ENCODE measurements around the gene MAPT.

MAPT gene

DNA sequence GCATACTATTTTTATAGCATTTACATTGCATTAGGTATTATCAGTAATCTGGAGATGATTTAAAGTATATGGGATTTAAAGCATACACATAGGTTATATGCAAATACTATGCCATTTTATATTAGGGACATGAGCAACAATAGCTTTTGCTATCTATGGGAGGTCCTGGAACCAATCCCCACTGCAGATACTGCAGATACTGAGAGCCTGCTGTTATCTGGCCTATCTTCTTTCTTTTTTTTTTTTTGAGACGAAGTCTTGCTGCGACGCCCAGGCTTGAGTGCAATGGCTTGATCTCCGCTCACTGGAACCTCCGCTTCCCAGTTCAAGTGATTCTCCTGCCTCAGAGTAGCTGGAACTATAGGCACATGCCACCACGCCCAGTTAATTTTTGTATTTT, 142.1 kb downstream of the MAPT start:
- H3K27ac Mint-ChIP-seq (ENCODE audit: low read depth), result no peak overlapping the region
- peaks cover 81% of the 10 kb centered on the region for H3K36me3 Mint-ChIP-seq (ENCODE audit: insufficient read depth)
- no peak for ATAC-seq (replicated peaks; ENCODE audit: extremely low read depth, poor library complexity, severe bottlenecking)

DNA sequence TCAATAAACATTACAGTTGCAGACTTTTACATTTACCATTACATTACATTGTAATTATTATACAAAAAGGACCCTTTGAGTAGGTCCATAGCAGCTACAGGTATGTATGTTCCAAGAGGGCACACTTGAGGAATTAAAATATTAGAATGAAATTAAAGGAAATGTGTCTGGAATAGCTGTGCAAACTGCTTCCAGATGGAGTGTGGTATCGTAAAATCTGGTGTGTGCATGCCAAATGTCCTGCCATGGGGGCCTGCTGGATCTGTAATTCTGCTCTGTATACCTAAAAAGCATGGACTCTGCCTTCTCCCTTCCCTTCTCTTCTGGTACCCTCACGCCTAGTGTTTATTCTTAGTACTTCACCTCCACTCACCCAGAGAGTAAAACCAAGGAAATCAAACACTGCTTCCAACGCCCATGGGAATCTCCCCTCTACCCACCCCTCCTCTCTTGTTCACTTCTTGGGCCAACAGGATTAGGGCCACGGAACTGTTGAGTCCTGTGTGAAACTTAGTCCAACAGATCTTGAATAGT, 143.4 kb downstream of the MAPT start:
- Mint-ChIP-seq H3K4me1 (peaks cover 23% of the 10 kb centered on the region), H3K36me3 (ENCODE audit: insufficient read depth) (peaks cover 75% of the 10 kb centered on the region), H3K4me3 (no peak overlapping the region), H3K27me3 (no peaks in the 10 kb centered on the region), H3K9me3 (no peaks in the 10 kb centered on the region), H3K27ac (ENCODE audit: low read depth) (no peak overlapping the region)
- ATAC-seq (replicated peaks; ENCODE audit: extremely low read depth, poor library complexity, severe bottlenecking) (no peak), DNase-seq (ENCODE audit: low spot score in 2 of 2) (no peak)

More for the DNA sequence above, 142.1 kb downstream of the MAPT start:
- no peaks in the 10 kb centered on the region for H3K9me3 Mint-ChIP-seq
- DNase-seq (ENCODE audit: low spot score in 2 of 2), result no peak
- H3K27me3 Mint-ChIP-seq, result no peaks in the 10 kb centered on the region
- peaks cover 23% of the 10 kb centered on the region for H3K4me1 Mint-ChIP-seq
- H3K4me3 Mint-ChIP-seq, result no peak overlapping the region

DNA sequence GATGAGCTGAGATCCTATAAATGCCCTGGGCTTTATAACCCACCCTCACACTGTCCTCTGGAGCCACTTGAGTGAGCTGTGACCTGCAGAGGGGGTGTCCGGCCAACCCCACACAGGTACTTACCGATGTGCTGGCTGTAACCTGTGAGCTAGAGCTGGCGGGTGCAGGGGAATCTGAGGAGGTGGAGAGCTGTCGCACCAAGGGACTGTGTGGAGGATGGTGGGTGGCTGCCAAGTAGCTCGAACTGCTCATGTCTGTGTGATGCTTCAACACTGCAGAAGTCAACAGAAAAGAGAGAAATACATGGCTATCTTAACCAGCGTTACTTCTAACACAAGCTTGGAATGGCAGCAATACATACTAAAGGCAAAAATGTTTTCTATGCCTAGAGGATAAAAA, 144.1 kb downstream of the MAPT start:
- H3K4me1 Mint-ChIP-seq, result peaks cover 23% of the 10 kb centered on the region
- no peak overlapping the region for H3K4me3 Mint-ChIP-seq
- DNase-seq (ENCODE audit: low spot score in 2 of 2) (no peak), ATAC-seq (replicated peaks; ENCODE audit: extremely low read depth, poor library complexity, severe bottlenecking) (no peak)
- H3K27ac Mint-ChIP-seq (ENCODE audit: low read depth), result no peak overlapping the region
- H3K27me3 Mint-ChIP-seq, result no peaks in the 10 kb centered on the region
- peaks cover 70% of the 10 kb centered on the region for H3K36me3 Mint-ChIP-seq (ENCODE audit: insufficient read depth)
- no peaks in the 10 kb centered on the region for H3K9me3 Mint-ChIP-seq

DNA sequence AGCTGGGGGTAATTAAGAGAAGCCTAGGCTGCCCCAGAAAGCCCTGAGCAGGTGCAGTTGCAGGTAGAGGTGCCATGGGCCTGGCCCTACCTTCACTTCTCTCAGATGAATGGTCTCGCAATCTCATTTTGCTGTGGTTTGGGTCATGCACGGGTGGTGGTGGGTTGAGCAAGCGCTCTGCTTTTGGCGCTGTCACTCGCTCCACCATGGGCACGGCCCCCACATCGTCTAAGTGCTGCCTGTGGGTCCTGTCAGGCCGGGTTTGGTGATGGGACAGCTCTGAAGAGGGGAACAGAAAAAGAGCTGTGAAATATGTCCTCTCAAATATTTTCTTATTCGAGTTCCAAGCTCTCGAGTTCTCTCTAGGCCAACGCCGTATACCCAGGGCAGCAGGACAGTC, 144.6 kb downstream of the MAPT start:
- no peaks in the 10 kb centered on the region for H3K27me3 Mint-ChIP-seq

DNA sequence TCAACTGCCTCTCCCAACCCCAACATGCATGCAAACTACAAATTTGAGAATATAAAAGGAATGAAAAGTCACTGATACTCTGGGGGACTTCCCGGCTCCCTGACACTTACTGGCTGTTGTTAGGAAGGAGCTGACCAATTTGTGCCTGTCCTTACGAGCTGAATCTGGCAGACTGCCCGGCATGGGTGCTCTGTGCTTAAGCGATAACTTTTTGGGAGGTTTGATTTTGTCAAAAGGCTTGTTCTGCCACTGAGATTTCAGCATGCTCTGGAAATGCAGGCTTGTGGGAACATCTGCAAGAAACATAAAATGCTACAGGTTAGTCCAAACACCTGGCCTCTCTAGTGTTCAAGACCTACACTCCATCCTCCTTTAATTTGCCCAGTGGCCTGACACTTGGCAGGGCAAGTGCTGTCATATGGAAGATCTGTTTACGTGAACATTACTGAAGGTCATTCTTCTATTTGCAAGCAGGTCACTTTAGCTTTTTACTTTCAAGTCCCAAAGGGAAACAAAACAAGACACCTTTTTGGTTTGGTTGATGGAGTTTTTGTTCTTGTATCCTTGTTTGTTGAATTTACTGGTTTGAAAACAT, 145.3 kb downstream of the MAPT start:
- Mint-ChIP-seq H3K4me1 (peaks cover 28% of the 10 kb centered on the region), H3K9me3 (no peaks in the 10 kb centered on the region), H3K4me3 (no peak overlapping the region), H3K27ac (ENCODE audit: low read depth) (peak overlapping the region; percentile 62), H3K27me3 (no peaks in the 10 kb centered on the region), H3K36me3 (ENCODE audit: insufficient read depth) (peaks cover 69% of the 10 kb centered on the region)
- ATAC-seq (replicated peaks; ENCODE audit: extremely low read depth, poor library complexity, severe bottlenecking), result no peak
- no peak for DNase-seq (ENCODE audit: low spot score in 2 of 2)

More for the DNA sequence above, 144.6 kb downstream of the MAPT start:
- DNase-seq (ENCODE audit: low spot score in 2 of 2) (no peak), ATAC-seq (replicated peaks; ENCODE audit: extremely low read depth, poor library complexity, severe bottlenecking) (no peak)
- H3K4me1 Mint-ChIP-seq, result peaks cover 27% of the 10 kb centered on the region
- H3K27ac Mint-ChIP-seq (ENCODE audit: low read depth), result no peak overlapping the region
- H3K4me3 Mint-ChIP-seq, result no peak overlapping the region
- H3K9me3 Mint-ChIP-seq, result no peaks in the 10 kb centered on the region
- peaks cover 72% of the 10 kb centered on the region for H3K36me3 Mint-ChIP-seq (ENCODE audit: insufficient read depth)

DNA sequence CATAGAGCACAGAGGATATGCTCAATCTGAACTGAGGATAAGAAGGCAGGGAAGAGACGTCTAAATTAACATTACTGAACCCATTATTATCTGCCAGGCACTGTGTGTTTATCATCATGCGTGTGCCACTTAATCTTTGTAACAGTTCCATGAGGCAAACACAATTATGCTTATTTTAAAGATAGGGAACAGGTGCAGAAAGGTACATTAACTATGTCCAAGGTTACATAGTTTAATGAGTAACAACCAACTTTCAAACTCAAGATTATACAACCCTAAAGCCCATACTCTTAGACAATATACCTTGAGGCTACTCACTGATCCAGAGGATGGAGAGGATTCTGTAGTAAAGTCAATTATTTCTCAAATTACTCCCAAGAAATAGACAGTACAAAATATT, 147.9 kb downstream of the MAPT start:
- Mint-ChIP-seq H3K27ac (ENCODE audit: low read depth) (peak overlapping the region; percentile 44), H3K27me3 (no peaks in the 10 kb centered on the region), H3K4me3 (no peak overlapping the region), H3K9me3 (no peaks in the 10 kb centered on the region), H3K4me1 (peaks cover 35% of the 10 kb centered on the region), H3K36me3 (ENCODE audit: insufficient read depth) (peaks cover 68% of the 10 kb centered on the region)
- ATAC-seq (replicated peaks; ENCODE audit: extremely low read depth, poor library complexity, severe bottlenecking) (no peak), DNase-seq (ENCODE audit: low spot score in 2 of 2) (no peak)

DNA sequence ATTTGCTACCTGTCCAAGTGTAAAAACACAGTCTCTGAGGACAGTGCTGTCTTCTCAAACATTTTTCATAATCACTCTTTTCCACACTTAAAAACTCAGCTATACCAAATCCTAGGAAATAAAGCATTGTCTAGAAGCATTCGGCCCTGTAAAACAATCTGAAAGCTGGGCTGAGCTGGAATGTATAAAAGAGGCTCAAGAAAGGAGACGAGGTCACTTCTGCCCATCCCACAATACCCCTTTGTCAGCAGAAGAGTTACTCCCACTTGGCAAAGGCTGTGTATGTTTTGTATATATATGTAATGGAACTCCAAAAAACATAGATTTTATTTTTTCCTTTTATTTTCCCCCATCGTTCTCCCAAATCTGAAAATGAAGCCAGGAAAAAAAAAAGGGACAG, 148.6 kb downstream of the MAPT start:
- ATAC-seq (replicated peaks; ENCODE audit: extremely low read depth, poor library complexity, severe bottlenecking) (no peak), DNase-seq (ENCODE audit: low spot score in 2 of 2) (no peak)
- no peak overlapping the region for H3K27ac Mint-ChIP-seq (ENCODE audit: low read depth)
- H3K36me3 Mint-ChIP-seq (ENCODE audit: insufficient read depth), result peaks cover 64% of the 10 kb centered on the region
- H3K4me3 Mint-ChIP-seq, result no peak overlapping the region
- no peaks in the 10 kb centered on the region for H3K27me3 Mint-ChIP-seq
- H3K9me3 Mint-ChIP-seq, result no peaks in the 10 kb centered on the region
- H3K4me1 Mint-ChIP-seq, result peaks cover 32% of the 10 kb centered on the region

DNA sequence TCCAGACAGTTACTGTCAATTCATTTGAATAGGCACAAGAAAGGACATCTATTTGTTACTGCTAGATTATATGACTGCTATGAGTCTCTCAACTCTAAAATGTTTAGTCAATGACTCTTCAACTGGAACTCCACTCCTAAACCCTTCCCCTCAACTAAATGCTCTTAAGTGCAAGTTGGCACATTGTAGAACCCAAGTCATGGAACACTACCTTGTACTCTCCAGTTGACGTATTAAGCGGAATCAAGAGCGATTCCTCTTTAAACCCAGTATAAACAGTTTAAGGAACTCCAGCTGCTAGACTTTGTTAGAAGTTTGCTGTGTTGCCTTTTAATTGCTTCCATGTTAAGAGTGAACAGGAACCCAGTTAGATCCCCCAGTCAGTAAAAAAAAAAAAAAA, 149.3 kb downstream of the MAPT start:
- Mint-ChIP-seq H3K36me3 (ENCODE audit: insufficient read depth) (peaks cover 63% of the 10 kb centered on the region), H3K4me1 (peaks cover 26% of the 10 kb centered on the region), H3K9me3 (no peaks in the 10 kb centered on the region), H3K27ac (ENCODE audit: low read depth) (peak overlapping the region; percentile 61), H3K4me3 (no peak overlapping the region), H3K27me3 (no peaks in the 10 kb centered on the region)
- ATAC-seq (replicated peaks; ENCODE audit: extremely low read depth, poor library complexity, severe bottlenecking) (no peak), DNase-seq (ENCODE audit: low spot score in 2 of 2) (no peak)

DNA sequence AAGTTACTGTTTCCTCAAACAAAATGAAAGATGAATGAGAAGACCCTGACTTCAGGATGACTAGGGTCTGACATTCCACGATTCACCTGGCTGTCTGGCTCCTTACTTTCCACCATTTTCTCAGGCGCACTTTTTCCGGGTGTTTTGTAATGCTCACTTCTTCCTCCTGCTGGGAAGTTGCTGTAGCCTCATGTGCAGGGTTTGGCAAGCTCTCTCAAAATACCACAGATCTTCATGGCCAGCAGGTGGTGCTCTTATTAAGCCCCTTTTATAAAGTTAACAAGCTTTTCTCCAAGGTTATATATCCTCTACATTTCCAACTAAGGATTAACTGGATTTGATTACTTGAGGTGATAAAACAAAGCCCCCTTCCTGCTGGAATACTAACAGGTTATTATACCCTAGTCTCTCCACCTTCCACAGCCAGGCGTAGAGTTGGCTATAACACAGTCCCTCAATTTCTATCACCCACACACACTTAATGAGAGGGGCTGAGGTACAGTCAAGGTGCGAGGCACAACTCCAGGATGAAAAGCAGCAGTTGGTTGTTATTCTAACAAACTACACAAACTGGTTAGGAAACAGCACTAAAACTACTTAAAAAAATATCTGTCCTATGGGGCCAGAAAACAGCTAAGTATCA, 150.1 kb downstream of the MAPT start:
- Mint-ChIP-seq H3K4me1 (peaks cover 26% of the 10 kb centered on the region), H3K27ac (ENCODE audit: low read depth) (peak overlapping the region; percentile 61), H3K27me3 (no peaks in the 10 kb centered on the region), H3K36me3 (ENCODE audit: insufficient read depth) (peaks cover 59% of the 10 kb centered on the region), H3K4me3 (no peak overlapping the region), H3K9me3 (no peaks in the 10 kb centered on the region)
- peak in 1 of 2 donors; percentile 34 for DNase-seq (ENCODE audit: low spot score in 2 of 2)
- peak; percentile 56 for ATAC-seq (replicated peaks; ENCODE audit: extremely low read depth, poor library complexity, severe bottlenecking)

DNA sequence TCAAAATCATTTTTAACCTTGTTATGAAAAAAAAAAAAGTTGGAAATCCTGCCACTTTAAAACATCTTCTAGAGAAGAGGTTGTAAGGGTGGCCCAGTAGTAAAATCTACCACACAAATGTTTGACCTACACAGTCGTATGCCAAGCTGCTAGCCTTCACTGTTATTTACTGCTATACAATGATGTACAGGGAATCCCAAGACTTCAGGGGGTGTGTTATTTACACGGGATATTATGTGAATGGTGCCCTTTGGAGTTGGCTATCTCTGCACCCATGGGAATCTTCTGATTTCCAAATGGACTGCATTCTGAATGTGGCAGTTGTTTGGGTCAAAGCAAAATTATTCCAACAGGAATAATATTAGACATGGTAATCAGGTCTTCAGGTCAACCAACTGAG, 150.6 kb downstream of the MAPT start:
- Mint-ChIP-seq H3K4me3 (no peak overlapping the region), H3K4me1 (peaks cover 26% of the 10 kb centered on the region), H3K36me3 (ENCODE audit: insufficient read depth) (peaks cover 59% of the 10 kb centered on the region), H3K27me3 (no peaks in the 10 kb centered on the region), H3K27ac (ENCODE audit: low read depth) (peak overlapping the region; percentile 61), H3K9me3 (no peaks in the 10 kb centered on the region)
- ATAC-seq (replicated peaks; ENCODE audit: extremely low read depth, poor library complexity, severe bottlenecking) (no peak), DNase-seq (ENCODE audit: low spot score in 2 of 2) (no peak)

DNA sequence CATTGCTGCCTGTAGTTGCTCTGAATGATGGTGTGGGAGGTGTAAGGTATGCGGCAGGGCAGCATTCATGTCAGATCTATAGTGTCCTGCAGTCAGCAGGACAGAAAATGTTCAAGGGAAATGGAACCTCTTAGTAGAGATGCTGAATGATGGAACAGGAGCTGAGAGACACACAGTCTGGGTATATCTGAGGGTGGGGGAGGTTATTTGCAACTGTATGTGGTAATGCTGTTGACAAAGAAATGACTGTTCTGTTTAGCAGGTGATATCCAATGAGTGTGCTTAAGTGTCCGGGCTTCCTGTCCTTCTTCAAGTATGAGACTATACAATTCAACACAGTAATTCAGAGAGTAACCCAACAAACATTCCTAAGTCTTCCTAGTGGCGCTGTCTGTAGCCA, 151.3 kb downstream of the MAPT start:
- no peak for ATAC-seq (replicated peaks; ENCODE audit: extremely low read depth, poor library complexity, severe bottlenecking)
- H3K36me3 Mint-ChIP-seq (ENCODE audit: insufficient read depth), result peaks cover 62% of the 10 kb centered on the region
- H3K27ac Mint-ChIP-seq (ENCODE audit: low read depth), result no peak overlapping the region

DNA sequence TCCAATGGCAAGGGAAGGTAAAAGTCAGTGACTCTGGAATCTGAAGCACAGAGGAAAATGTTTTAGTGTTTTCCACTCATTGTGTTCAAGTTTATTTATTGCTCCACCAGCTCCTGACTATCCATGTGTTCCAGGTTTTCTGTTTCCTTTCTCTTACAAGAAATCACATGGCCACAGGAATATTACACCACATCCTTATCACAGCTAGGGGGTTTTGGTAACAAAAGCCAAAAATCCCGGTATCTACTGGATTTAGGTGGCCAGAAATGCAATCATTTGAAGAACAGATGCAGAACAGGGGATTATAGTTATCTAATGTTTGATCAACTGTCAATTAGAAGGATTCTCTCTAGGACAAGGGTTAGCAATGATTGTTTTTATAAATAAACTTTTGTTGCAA, 152.6 kb downstream of the MAPT start:
- H3K36me3 Mint-ChIP-seq (ENCODE audit: insufficient read depth), result peaks cover 67% of the 10 kb centered on the region
- no peak overlapping the region for H3K27ac Mint-ChIP-seq (ENCODE audit: low read depth)
- no peaks in the 10 kb centered on the region for H3K27me3 Mint-ChIP-seq
- peaks cover 25% of the 10 kb centered on the region for H3K4me1 Mint-ChIP-seq
- DNase-seq (ENCODE audit: low spot score in 2 of 2) (no peak), ATAC-seq (replicated peaks; ENCODE audit: extremely low read depth, poor library complexity, severe bottlenecking) (no peak)
- no peak overlapping the region for H3K4me3 Mint-ChIP-seq
- no peaks in the 10 kb centered on the region for H3K9me3 Mint-ChIP-seq

More for the DNA sequence above, 151.3 kb downstream of the MAPT start:
- Mint-ChIP-seq H3K27me3 (no peaks in the 10 kb centered on the region), H3K9me3 (no peaks in the 10 kb centered on the region), H3K4me3 (no peak overlapping the region), H3K4me1 (peaks cover 23% of the 10 kb centered on the region)
- DNase-seq (ENCODE audit: low spot score in 2 of 2), result no peak

DNA sequence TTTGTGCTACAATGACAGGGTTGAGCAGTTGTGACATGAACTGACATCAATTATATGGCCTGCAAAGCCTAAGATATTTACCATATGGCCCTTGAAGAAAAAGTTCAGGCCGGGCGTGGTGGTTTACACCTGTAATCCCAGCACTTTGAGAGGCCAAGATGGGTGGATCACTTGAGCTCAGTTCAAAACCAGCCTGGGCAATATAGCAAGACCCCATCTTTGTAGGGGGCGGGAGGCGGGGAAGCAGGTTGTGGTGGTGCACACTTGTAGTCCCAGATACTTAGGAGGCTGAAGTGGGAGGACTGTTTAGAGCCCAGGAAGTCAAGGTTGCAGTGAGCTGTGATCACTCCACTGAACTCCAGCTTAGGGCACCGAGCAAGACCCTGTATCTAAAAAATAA, 153.0 kb downstream of the MAPT start:
- H3K27me3 Mint-ChIP-seq, result no peaks in the 10 kb centered on the region
- no peak for ATAC-seq (replicated peaks; ENCODE audit: extremely low read depth, poor library complexity, severe bottlenecking)
- H3K36me3 Mint-ChIP-seq (ENCODE audit: insufficient read depth), result peaks cover 70% of the 10 kb centered on the region
- H3K27ac Mint-ChIP-seq (ENCODE audit: low read depth), result no peak overlapping the region
- peaks cover 30% of the 10 kb centered on the region for H3K4me1 Mint-ChIP-seq
- no peaks in the 10 kb centered on the region for H3K9me3 Mint-ChIP-seq
- DNase-seq (ENCODE audit: low spot score in 2 of 2), result no peak
- H3K4me3 Mint-ChIP-seq, result no peak overlapping the region
